PC-3 (cell line): Measurements from ENCODE around the gene SLC12A1. TPM values are rescaled to one million over a fixed set of nuclear protein-coding genes. Genes with fewer than 3 reads are reported as not detected.

Experiments used
- ATAC-seq: fragments of 200-7000 bp; cut with Tn5 transposase; 2 replicates; pipeline ENCODE4 v1.9.1; 2020; ENCODE audit warnings: mild to moderate bottlenecking, moderate library complexity
- BruUV-seq: library from RNA; stranded (reverse); fragments of 400-500 nt; replicated peaks from 2 replicates; lab custom pipeline; 2021; lab: Mats Ljungman, UMichigan
- CTCF ChIA-PET: fragments of 300-600 bp; sonication (Branson Sonifier 250); formaldehyde crosslinking; loops from one replicate; lab custom pipeline; 2022; ENCODE audit warnings: antibody characterized with exemption; lab: Charles Lee
- POLR2A ChIA-PET: fragments of 300-600 bp; sonication (Branson Sonifier 250); formaldehyde crosslinking; loops from one replicate; lab custom pipeline; 2022; ENCODE audit warnings: antibody characterized with exemption; ENCODE audit not compliant: unreplicated experiment; lab: Charles Lee
- DNase-seq: peaks from one replicate; pipeline ENCODE4 v3.0.0-alpha.2; 2015
- H2AFZ ChIP-seq: fragments of 300-600 bp; sonication (generic); 2 replicates; pipeline ENCODE4 v1.6.0; 2016; ENCODE audit warnings: antibody characterized with exemption, low read length
- H3F3A ChIP-seq: fragments of 300-600 bp; sonication (generic); one replicate; pipeline ENCODE4 v1.6.0; 2017; ENCODE audit warnings: antibody characterized with exemption, low read length, control low read depth, mild to moderate bottlenecking; ENCODE audit not compliant: unreplicated experiment
- H3K27ac ChIP-seq: fragments of 300-600 bp; sonication (generic); 2 replicates; pipeline ENCODE4 v1.5.1; 2016; ENCODE audit warnings: mild to moderate bottlenecking, low read length
- H3K27me3 ChIP-seq: fragments of 300-600 bp; sonication (generic); 2 replicates; pipeline ENCODE4 v1.6.1; 2016; ENCODE audit warnings: low read length, mixed read lengths
- H3K36me3 ChIP-seq: fragments of 300-600 bp; sonication (generic); 2 replicates; pipeline ENCODE4 v1.6.1; 2016; ENCODE audit warnings: low read depth, mixed run types, low read length, mixed read lengths
- H3K4me1 ChIP-seq: fragments of 300-600 bp; sonication (generic); 2 replicates; pipeline ENCODE4 v1.5.1; 2016; ENCODE audit warnings: low read length; ENCODE audit not compliant: insufficient read depth
- H3K4me2 ChIP-seq: fragments of 300-600 bp; sonication (generic); 2 replicates; pipeline ENCODE4 v1.6.0; 2016; ENCODE audit warnings: low read length
- H3K4me3 ChIP-seq: fragments of 300-600 bp; sonication (generic); 2 replicates; pipeline ENCODE4 v1.5.1; 2016; ENCODE audit warnings: mild to moderate bottlenecking, low read length, mixed read lengths
- H3K79me2 ChIP-seq: fragments of 300-600 bp; sonication (generic); 2 replicates; pipeline ENCODE4 v1.6.1; 2017; ENCODE audit warnings: low read length, mixed read lengths
- H3K9ac ChIP-seq: fragments of 300-600 bp; sonication (generic); 2 replicates; pipeline ENCODE4 v1.6.0; 2016; ENCODE audit warnings: mild to moderate bottlenecking, low read length
- H3K9me2 ChIP-seq: fragments of 300-600 bp; sonication (generic); replicated peaks from 2 replicates; pipeline ENCODE4 v1.6.1; 2016; ENCODE audit warnings: mixed run types, low read length, mixed read lengths
- H3K9me3 ChIP-seq: fragments of 300-600 bp; sonication (generic); 2 replicates; pipeline ENCODE4 v1.6.1; 2016; ENCODE audit warnings: low read length, mixed read lengths
- H4K20me1 ChIP-seq: fragments of 300-600 bp; sonication (generic); 2 replicates; pipeline ENCODE4 v1.6.1; 2016; ENCODE audit warnings: low read length, mixed read lengths
- EZH2 ChIP-seq: fragments of 300-600 bp; sonication (generic); IDR thresholded peaks from one replicate; pipeline ENCODE4 v1.6.1; 2017; ENCODE audit warnings: antibody characterized with exemption, mild to moderate bottlenecking, low read length; ENCODE audit not compliant: unreplicated experiment
- EZH2phosphoT487 ChIP-seq: fragments of 300-600 bp; sonication (generic); IDR thresholded peaks from 2 replicates; pipeline ENCODE4 v1.6.1; 2018; ENCODE audit warnings: mild to moderate bottlenecking, antibody characterized with exemption, low read length, borderline replicate concordance
- intact Hi-C: fragments of 100-400 bp; cut with micrococcal nuclease; formaldehyde crosslinking; loops from 2 replicates; pipeline ENCODE4 v1.9.0; 2023
- total RNA-seq: library from RNA; depleted of rRNA; stranded (reverse); fragments of >200 nt; gene quantifications from 2 replicates; pipeline ENCODE4 v1.2.3, GENCODE V29; 2014; rRNA removed
- TF ChIP-seq, protein P1 (sequence below): fragments of 300-600 bp; sonication (generic); conservative IDR thresholded peaks from 2 replicates; pipeline ENCODE4 v1.5.1; 2017; ENCODE audit warnings: antibody characterized with exemption, low read depth, mild to moderate bottlenecking, low read length

SLC12A1 gene
- total RNA-seq, 1 experiment from 2014 or later: not detected

DNA sequence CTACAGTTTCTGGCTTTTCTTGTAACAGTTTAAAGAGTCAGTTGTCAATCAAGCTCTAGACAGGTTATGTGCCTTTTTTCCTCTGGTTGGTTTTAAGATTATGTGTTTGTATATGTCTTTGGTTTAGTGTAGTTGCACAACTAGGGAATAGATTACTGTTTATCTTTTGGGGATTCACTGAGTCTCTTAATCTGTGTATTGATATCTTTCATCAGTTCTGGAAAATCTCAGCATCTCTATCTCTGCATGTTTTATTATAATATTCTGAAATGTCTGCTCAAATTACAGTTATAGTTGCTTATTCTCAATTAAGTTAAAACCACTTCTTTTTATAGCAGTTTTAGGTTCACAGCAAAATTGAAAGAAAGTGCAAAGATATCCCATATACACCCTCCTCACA lies 139.4 kb downstream of the SLC12A1 start:
- Histone ChIP-seq H3K4me2 (no peak overlapping the region), H3K36me3 (peaks cover 16% of the 10 kb centered on the region), H3K27ac (no peak overlapping the region), H3K4me3 (no peak overlapping the region), H4K20me1 (no peaks in the 10 kb centered on the region), H3K4me1 (no peaks in the 10 kb centered on the region), H3K27me3 (no peaks in the 10 kb centered on the region), H3F3A (no peaks in the 10 kb centered on the region), H3K9me3 (no peaks in the 10 kb centered on the region), H2AFZ (no peak overlapping the region), H3K9ac (no peak overlapping the region), H3K9me2 (no peaks in the 10 kb centered on the region), H3K79me2 (no peaks in the 10 kb centered on the region)
- CTCF ChIA-PET: no interaction called here
- BruUV-seq: no TSS peak
- intact Hi-C loops: no loop called here
- no peak for TF ChIP-seq EZH2phosphoT487
- TF ChIP-seq, protein P1, sequence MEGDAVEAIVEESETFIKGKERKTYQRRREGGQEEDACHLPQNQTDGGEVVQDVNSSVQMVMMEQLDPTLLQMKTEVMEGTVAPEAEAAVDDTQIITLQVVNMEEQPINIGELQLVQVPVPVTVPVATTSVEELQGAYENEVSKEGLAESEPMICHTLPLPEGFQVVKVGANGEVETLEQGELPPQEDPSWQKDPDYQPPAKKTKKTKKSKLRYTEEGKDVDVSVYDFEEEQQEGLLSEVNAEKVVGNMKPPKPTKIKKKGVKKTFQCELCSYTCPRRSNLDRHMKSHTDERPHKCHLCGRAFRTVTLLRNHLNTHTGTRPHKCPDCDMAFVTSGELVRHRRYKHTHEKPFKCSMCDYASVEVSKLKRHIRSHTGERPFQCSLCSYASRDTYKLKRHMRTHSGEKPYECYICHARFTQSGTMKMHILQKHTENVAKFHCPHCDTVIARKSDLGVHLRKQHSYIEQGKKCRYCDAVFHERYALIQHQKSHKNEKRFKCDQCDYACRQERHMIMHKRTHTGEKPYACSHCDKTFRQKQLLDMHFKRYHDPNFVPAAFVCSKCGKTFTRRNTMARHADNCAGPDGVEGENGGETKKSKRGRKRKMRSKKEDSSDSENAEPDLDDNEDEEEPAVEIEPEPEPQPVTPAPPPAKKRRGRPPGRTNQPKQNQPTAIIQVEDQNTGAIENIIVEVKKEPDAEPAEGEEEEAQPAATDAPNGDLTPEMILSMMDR: no peak
- DNase-seq: no peak
- POLR2A ChIA-PET: no interaction called here
- no peak for ATAC-seq

DNA sequence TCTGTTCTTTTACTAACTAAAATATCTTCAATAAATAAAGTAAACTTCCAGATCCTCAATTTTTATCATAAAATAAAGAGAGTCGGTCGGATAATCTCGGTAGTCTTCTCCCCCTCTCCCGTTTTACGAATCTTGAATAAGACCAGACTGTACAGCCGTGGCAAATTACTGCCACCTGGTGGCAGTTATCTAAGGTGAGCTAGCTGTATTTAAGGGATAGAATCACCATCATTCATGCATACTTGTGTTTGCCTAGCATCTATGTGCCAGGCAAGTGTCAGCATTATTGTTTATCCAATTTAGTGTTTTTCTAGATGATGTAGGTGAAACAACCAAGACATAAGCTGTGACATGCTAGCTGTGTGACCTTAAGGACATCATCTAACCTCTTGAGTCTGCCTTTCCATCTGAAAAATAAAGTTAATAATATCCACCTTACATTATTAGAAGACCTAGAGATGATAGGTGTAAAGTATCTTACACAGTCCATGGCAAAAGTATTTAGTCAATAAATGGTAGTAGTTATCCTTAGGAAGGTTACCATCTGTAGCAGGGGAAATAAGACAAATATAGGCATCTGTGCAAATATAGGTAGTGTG lies 146.5 kb downstream of the SLC12A1 start:
- Histone ChIP-seq H3K36me3 (no peaks in the 10 kb centered on the region; the same call in 1 of the 2 replicates), H2AFZ (0 out of 2 replicates have a peak overlapping the region, but pooled peaks have one; percentile 60), H3F3A (no peaks in the 10 kb centered on the region), H3K9ac (no peak overlapping the region), H3K4me2 (peak overlapping the region; percentile 61), H4K20me1 (no peaks in the 10 kb centered on the region), H3K79me2 (no peaks in the 10 kb centered on the region), H3K4me1 (no peaks in the 10 kb centered on the region; the same call in 1 of the 2 replicates), H3K27ac (no peak overlapping the region), H3K4me3 (no peak overlapping the region), H3K9me3 (no peaks in the 10 kb centered on the region), H3K27me3 (no peaks in the 10 kb centered on the region), H3K9me2 (no peaks in the 10 kb centered on the region)
- peak; percentile 81 for ATAC-seq
- no TSS peak for BruUV-seq
- TF ChIP-seq, protein P1: peak; percentile 85
- no peak for TF ChIP-seq EZH2
- intact Hi-C loops: loop anchor here (10.0 kb wide), 1 partner anchor 362 kb away; no protein-coding TSS in a partner anchor
- CTCF ChIA-PET: interaction anchor here (0.5 to 1.0 kb wide), 7 partner anchors 23 to 1793 kb away, joined by 3 to 8 read pairs (median 3); no protein-coding TSS in a partner anchor
- POLR2A ChIA-PET: no interaction called here
- peak; percentile 82 for DNase-seq

Other genes with a start within 250 kb of the SLC12A1 start
- not detected in 2 replicates for gene SLC24A5, start 85.3 kb upstream of the SLC12A1 start, total RNA-seq
- 7.0 and 18.8 TPM in 2 replicates for gene MYEF2, start 28.0 kb upstream of the SLC12A1 start, total RNA-seq
- gene CTXN2, start 14.6 kb upstream of the SLC12A1 start, total RNA-seq: not detected in 2 replicates
- 76.9 and 85.2 TPM in 2 replicates for gene DUT, start 125.1 kb downstream of the SLC12A1 start, total RNA-seq